Stomach smooth muscle (tissue), 2 donors: ENCODE results near the gene MYO1A.

ENCODE experiments used
- H3K27ac ChIP-seq: one replicate; pipeline ENCODE4 v1.7.0; 2013; ENCODE audit warnings: mild to moderate bottlenecking, low read length, inconsistent platforms
- H3K27me3 ChIP-seq, 2 donors: one replicate each; pipeline ENCODE4 v1.7.0; 2013; ENCODE audit warnings: low read length in 2 of 2; ENCODE audit not compliant: insufficient read depth in 2 of 2, control insufficient read depth in 1 of 2
- H3K36me3 ChIP-seq, 2 donors: one replicate each; pipeline ENCODE4 v1.7.0; 2013; ENCODE audit warnings: low read length in 2 of 2; ENCODE audit not compliant: control insufficient read depth in 2 of 2, insufficient read depth in 2 of 2
- H3K4me1 ChIP-seq: one replicate; pipeline ENCODE4 v1.7.0; 2013; ENCODE audit warnings: low read length; ENCODE audit not compliant: control insufficient read depth, insufficient read depth
- H3K4me3 ChIP-seq, 2 donors: one replicate each; pipeline ENCODE4 v1.7.0; 2013; ENCODE audit warnings: low read length in 2 of 2
- H3K9ac ChIP-seq, 2 donors: one replicate each; pipeline ENCODE4 v1.7.0; 2013; ENCODE audit warnings: low read length in 2 of 2, mild to moderate bottlenecking in 1 of 2
- H3K9me3 ChIP-seq, 2 donors: one replicate each; pipeline ENCODE4 v1.7.0; 2013; ENCODE audit warnings: low read length in 2 of 2; ENCODE audit not compliant: control insufficient read depth in 2 of 2
- donor health status: healthy.
- donor health status: Pancreatic carcinoma.

Gene MYO1A

DNA sequence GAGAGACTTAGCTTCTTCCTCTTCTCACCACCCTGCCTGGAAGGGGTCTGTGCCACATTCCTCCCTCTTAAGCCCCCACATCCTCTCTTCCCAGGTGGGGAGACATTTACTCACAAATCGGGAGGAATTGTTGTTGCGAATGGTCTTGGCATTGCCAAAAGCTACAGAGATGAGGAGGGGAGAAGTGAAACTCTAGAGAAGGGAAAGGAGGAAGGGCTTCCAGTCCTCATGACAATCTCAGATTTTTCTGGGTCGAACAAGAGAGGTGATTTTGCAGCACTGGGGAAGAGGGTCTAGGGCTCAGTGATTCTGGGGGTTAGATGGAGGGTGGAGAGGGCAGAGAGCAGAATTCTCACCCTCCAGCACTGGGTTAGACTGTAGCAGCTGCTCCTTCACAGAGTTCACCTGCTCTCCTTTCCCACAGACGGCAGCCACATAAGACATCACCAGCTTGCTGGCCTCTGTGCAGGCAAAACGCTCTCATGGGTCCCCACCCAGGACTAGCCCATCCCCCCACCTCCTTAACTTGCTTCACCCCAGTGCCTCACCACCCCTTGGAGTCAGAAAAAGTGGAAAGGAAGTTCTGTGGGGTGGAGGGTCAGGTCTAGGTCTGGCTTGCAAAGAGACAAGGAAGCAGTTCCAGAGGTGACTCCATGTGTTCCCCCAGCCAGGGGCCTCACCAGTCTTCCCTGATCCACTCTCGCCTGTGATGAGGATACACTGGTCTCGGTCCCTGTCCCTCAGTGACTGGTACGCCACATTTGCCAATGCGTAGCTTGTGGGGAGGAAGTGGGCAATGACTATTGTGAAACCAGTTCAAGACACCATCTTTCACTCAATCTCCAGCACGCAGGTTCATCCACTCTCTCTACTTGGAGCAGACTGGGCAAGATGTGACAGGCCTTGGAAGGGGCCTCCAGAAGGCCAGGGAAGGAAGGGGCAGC, 2.7 kb downstream of the MYO1A start:
- Histone ChIP-seq H3K9me3 (no peaks in the 10 kb centered on the region), H3K4me1 (peaks cover 9% of the 10 kb centered on the region), H3K4me3 (no peak overlapping the region), H3K27me3 (no peaks in the 10 kb centered on the region), H3K36me3 (no peaks in the 10 kb centered on the region), H3K27ac (no peak overlapping the region), H3K9ac (no peak overlapping the region)

DNA sequence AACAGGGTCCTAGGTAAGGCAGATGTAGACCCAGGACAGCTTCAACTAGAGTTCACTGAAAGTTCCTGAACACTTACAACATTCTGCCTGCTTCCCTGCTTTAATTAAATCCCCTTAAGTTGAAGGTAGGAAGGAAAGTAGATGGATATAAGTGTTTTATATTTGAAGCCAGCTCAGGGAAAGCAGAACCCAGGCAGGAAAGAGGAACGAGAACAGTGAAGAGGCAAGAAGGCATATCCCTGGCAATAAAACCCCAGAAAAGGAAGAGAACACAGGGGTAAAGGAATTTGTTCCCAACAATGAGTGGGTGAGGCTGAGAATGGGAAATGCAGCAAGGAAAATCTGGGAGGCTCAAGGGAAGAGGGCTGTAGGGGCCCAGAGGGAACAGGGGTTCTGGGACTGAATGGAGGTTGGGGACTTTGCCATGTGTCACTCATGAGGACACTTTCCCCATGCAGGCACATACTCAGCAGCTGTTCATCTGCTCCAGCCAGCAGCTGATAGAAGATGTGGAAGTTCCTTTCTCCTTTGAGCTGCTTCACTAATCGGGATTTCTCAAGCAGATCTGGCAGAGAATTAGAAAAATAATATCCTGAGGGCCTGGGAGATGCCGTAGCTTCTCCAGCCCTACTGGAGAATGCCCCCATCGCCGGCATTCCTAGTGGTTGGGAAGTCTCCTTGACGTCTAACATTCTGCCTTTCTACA, 3.7 kb downstream of the MYO1A start:
- Histone ChIP-seq H3K9ac (no peak overlapping the region), H3K9me3 (no peaks in the 10 kb centered on the region), H3K36me3 (no peaks in the 10 kb centered on the region), H3K4me1 (peaks cover 5% of the 10 kb centered on the region), H3K4me3 (no peak overlapping the region), H3K27ac (no peak overlapping the region), H3K27me3 (no peaks in the 10 kb centered on the region)

DNA sequence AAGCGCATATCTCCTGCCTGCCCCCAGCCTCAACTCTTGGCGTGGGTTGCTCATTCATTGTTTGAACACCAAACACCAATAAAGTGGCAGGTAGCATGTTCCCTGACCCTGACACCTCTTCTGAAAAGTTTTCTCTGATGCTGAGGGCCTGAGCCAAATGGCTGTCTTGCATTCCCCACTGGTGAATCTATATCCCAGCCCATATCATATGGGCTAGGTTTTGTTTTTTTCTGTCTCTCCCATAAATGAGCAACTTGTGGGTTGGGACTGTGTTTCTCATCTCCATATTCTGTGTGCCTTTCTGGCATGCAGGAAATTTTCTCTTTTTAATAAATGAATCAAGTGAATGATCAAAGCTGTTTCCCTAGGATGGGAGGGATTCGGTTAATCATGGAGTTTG, 5.0 kb downstream of the MYO1A start:
- no peak overlapping the region for H3K27ac ChIP-seq
- peaks cover under 1% of the 10 kb centered on the region for H3K4me1 ChIP-seq
- H3K9ac ChIP-seq, result no peak overlapping the region
- H3K4me3 ChIP-seq, result no peak overlapping the region
- H3K36me3 ChIP-seq, result no peaks in the 10 kb centered on the region
- no peaks in the 10 kb centered on the region for H3K9me3 ChIP-seq
- no peaks in the 10 kb centered on the region for H3K27me3 ChIP-seq

DNA sequence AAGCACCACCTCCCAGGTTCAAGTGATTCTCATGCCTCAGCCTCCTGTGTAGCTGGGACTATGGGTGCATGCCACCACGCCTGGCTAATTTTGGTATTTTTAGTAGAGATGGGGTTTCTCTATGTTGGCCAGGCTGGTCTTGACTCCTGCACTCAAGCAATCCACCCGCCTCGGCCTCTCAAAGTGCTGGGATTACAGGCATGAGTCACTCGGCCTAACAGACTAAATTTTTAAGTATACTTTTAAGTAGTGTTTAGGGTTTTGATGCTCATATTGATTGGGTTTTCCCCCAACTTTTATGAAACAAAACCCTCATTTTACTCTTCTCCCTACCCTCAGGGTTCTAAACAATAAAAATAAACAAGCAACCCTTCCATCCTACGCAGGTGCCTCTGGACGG, 5.5 kb downstream of the MYO1A start:
- Histone ChIP-seq H3K27ac (no peak overlapping the region), H3K27me3 (no peaks in the 10 kb centered on the region), H3K9me3 (no peaks in the 10 kb centered on the region), H3K9ac (no peak overlapping the region), H3K36me3 (no peaks in the 10 kb centered on the region), H3K4me1 (no peaks in the 10 kb centered on the region), H3K4me3 (no peak overlapping the region)

DNA sequence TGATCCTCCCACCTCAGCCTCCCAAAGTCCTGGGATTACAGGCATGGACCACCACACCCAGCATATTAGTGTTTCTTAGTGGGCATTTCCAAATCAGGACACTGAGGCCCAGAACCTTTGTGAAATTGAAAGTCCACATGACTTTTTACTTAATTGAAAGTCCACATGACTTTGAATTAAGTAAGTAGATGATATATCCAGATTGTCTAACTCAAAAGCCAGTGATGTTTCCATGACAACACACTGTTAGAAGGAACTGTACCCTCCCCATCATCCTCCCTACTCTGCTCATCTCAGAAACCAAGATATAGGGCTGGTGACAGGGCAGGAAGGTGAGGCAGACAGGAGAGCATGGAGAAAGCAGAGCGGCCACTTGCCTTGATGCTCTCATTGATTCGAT, 7.2 kb downstream of the MYO1A start:
- Histone ChIP-seq H3K4me3 (no peak overlapping the region), H3K4me1 (no peaks in the 10 kb centered on the region), H3K27ac (no peak overlapping the region), H3K36me3 (no peaks in the 10 kb centered on the region), H3K9me3 (no peaks in the 10 kb centered on the region), H3K9ac (no peak overlapping the region), H3K27me3 (no peaks in the 10 kb centered on the region)

DNA sequence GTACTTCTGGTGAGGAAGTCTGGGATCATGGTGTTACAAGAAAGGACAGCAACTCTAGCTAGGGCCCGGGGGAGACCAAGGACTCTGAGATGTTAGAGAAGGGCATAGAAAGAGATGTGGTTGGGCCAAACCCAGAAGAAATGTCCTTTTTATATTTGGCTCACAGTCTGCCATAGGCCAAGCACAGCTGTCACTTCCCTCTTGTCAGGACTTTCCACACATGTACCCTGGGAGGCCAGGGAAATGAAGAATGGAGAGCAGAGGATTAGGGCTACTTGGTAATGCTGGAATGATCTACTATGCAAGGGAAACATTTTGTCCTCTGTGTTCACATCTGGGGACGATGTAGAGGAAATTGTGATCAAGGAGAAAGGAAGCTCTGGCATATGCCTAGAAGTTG, 9.2 kb downstream of the MYO1A start:
- no peaks in the 10 kb centered on the region for H3K27me3 ChIP-seq
- H3K36me3 ChIP-seq, result no peaks in the 10 kb centered on the region
- no peak overlapping the region for H3K27ac ChIP-seq
- H3K9ac ChIP-seq, result no peak overlapping the region
- no peaks in the 10 kb centered on the region for H3K9me3 ChIP-seq
- H3K4me1 ChIP-seq, result no peaks in the 10 kb centered on the region
- H3K4me3 ChIP-seq, result no peak overlapping the region

DNA sequence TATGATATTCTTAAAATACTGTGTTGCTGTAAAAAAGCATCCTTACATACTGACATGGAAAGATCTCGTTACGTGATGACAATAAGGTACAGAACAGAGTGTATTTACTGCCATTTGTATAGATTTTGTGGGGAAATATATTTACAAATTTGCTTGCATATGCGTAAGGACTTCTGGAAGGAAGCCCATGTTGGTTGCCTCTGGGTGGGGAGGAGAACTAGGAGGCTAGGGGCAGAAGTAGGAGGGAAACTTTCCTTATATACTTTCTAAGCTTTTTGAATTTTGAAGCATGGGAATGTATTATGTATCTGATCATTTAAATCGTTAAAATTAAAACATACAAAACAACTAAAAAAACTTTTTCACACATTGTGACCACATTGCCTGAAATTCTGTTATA, 9.7 kb downstream of the MYO1A start:
- H3K9ac ChIP-seq, result no peak overlapping the region
- no peak overlapping the region for H3K4me3 ChIP-seq
- no peaks in the 10 kb centered on the region for H3K27me3 ChIP-seq
- H3K9me3 ChIP-seq, result no peaks in the 10 kb centered on the region
- no peaks in the 10 kb centered on the region for H3K4me1 ChIP-seq
- H3K27ac ChIP-seq, result no peak overlapping the region
- no peaks in the 10 kb centered on the region for H3K36me3 ChIP-seq

DNA sequence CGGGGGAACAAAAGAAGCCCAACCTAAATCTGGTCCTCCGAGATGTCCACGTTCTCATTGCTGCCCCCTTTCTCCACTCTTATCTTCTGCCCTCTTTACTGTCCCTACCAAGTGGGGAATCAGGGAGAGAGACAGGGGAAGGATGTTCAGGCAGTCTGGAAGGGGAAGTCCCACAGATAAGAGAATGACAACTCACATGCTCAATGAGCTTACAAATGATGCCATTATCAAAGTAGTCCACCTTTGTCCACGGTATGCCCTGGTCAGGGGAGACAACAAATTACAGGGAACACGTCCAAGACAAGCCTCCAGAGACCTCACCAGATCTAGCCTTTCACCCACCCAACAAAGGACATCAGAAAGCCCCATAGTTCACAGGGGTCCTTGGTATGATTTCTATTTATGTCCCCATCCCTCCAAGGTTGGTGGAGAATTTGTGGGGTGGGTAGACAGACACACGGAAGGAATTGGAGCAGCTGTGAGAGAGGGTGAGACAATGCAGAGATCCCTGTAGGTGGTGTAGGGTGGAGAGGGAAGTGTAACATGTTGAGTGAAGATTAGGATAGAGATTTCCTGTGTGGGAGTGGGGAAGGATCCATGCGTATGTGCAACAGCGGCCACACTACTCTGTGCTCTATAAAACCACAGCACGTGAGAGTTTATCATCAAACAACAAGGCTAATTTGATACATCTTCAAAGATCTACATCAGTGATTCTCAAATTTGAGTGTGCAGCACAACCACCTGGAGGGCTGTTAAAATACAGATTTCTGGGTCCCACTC, 10.7 kb downstream of the MYO1A start:
- H3K27me3 ChIP-seq, result no peaks in the 10 kb centered on the region
- no peaks in the 10 kb centered on the region for H3K4me1 ChIP-seq

DNA sequence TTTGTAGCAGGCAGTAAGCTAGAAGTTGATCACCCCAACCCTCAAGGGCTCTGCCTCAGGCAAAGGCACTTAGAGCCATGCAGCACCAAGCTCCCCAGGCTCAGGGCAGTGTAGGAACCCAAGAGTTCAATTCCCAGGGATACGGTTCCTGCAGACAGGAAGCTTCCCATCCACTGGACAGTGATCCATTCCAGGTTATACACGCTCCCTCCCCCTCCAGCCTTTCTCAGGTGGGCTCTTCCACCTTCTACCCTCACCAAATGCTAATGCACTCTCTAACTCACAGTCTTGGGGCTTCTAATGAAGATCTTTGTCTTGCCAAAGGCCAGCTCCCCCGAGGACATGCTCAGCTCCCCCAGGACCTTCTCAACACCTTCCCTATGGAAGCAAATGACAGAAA, 12.7 kb downstream of the MYO1A start:
- Histone ChIP-seq H3K27me3 (no peaks in the 10 kb centered on the region), H3K9ac (no peak overlapping the region), H3K4me3 (no peak overlapping the region), H3K4me1 (no peaks in the 10 kb centered on the region), H3K27ac (no peak overlapping the region), H3K9me3 (no peaks in the 10 kb centered on the region), H3K36me3 (no peaks in the 10 kb centered on the region)

More for the DNA sequence above, 10.7 kb downstream of the MYO1A start:
- no peaks in the 10 kb centered on the region for H3K9me3 ChIP-seq
- H3K4me3 ChIP-seq, result no peak overlapping the region
- no peak overlapping the region for H3K27ac ChIP-seq
- H3K36me3 ChIP-seq, result no peaks in the 10 kb centered on the region
- H3K9ac ChIP-seq, result no peak overlapping the region

DNA sequence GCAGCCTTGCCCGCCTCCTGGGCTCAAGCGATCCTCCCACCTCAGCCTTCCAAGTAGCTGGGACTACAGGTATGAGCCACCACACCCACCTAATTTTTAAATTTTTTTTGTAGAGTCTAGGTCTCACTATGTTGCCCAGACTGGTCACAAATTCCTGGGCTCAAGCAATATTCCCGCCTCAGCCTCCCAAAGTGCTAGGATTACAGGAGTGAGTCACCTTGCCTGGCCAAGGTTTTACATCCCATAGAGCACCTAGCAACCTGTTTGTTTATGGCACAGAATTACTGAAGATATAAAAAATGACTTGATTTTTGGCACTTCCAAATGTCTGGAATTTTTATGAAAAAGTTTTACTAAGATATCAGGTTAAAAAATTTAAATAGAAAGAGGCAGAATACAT, 16.5 kb downstream of the MYO1A start:
- Histone ChIP-seq H3K9me3 (no peaks in the 10 kb centered on the region), H3K4me1 (no peaks in the 10 kb centered on the region), H3K36me3 (no peaks in the 10 kb centered on the region), H3K27ac (no peak overlapping the region), H3K9ac (no peak overlapping the region), H3K27me3 (no peaks in the 10 kb centered on the region), H3K4me3 (no peak overlapping the region)
